ENCODE data around the gene HMCN2.

Gene HMCN2

GRCh38 chr9:130240410-130241197, 25.0 kb upstream of the HMCN2 start:
- DNase-seq (ENCODE audit: low read depth) = peak; percentile 59
- no peak overlapping the region for H3K4me3 ChIP-seq (ENCODE audit: low read length)
- no peak for TF ChIP-seq CTCF (conservative IDR thresholded peaks at IDR 0.05; ENCODE audit: low read length)

- DNase-seq (ENCODE audit: low read depth) = no peak
- H3K4me3 ChIP-seq (ENCODE audit: low read length) = no peak overlapping the region
- TF ChIP-seq CTCF (conservative IDR thresholded peaks at IDR 0.05; ENCODE audit: low read length) = no peak
Measured at GRCh38 chr9:130241198-130241535, 24.4 kb upstream of the HMCN2 start.

GRCh38 chr9:130242270-130243014, 23.1 kb upstream of the HMCN2 start:
- no peak for DNase-seq (ENCODE audit: low read depth)
- H3K4me3 ChIP-seq (ENCODE audit: low read length) = no peak overlapping the region; the same call in 1 of the 2 replicates
- no peak for TF ChIP-seq CTCF (conservative IDR thresholded peaks at IDR 0.05; ENCODE audit: low read length)

GRCh38 chr9:130243015-130243881, 22.3 kb upstream of the HMCN2 start:
- H3K4me3 ChIP-seq (ENCODE audit: low read length) = peak overlapping the region; percentile 26
- peak; percentile 81 for TF ChIP-seq CTCF (conservative IDR thresholded peaks at IDR 0.05; ENCODE audit: low read length)
- peak; percentile 18 for DNase-seq (ENCODE audit: low read depth)

- TF ChIP-seq CTCF (conservative IDR thresholded peaks at IDR 0.05; ENCODE audit: low read length) = no peak
- H3K4me3 ChIP-seq (ENCODE audit: low read length) = no peak overlapping the region
Measured at GRCh38 chr9:130243882-130244170, 21.7 kb upstream of the HMCN2 start.

GRCh38 chr9:130244548-130245165, 20.9 kb upstream of the HMCN2 start:
- TF ChIP-seq CTCF (conservative IDR thresholded peaks at IDR 0.05; ENCODE audit: low read length) = no peak
- DNase-seq (ENCODE audit: low read depth) = no peak
- no peak overlapping the region for H3K4me3 ChIP-seq (ENCODE audit: low read length)

More at GRCh38 chr9:130243882-130244170, 21.7 kb upstream of the HMCN2 start:
- no peak for DNase-seq (ENCODE audit: low read depth)

All from AG10803 (cell line).